Astrocyte of the cerebellum (primary cell): ENCODE data around the gene WWOX.

Experiments used
- DNase-seq: peaks from one replicate; pipeline ENCODE4 v3.0.0-alpha.2; 2011; ENCODE audit warnings: low read depth
- H3K4me3 ChIP-seq: 2 replicates; pipeline ENCODE4 v1.5.1; 2011; ENCODE audit warnings: mild to moderate bottlenecking, low read depth, low read length, moderate library complexity
- in situ Hi-C: cut with HindIII; loops from 2 replicates; pipeline ENCODE4 v1.10.0; 2017; ENCODE audit warnings: low sequenced_read_pairs
- TF ChIP-seq, protein P1 (sequence below): IDR thresholded peaks from 2 replicates; pipeline ENCODE4 v1.5.1; 2012; ENCODE audit warnings: low read length, low read depth, moderate library complexity, mild to moderate bottlenecking; ENCODE audit errors: missing control alignments

Gene WWOX

GRCh38 chr16:78896280-78896679, 796.8 kb downstream of the WWOX start:
- no peak for DNase-seq
- in situ Hi-C loops: no loop called here
- TF ChIP-seq, protein P1, sequence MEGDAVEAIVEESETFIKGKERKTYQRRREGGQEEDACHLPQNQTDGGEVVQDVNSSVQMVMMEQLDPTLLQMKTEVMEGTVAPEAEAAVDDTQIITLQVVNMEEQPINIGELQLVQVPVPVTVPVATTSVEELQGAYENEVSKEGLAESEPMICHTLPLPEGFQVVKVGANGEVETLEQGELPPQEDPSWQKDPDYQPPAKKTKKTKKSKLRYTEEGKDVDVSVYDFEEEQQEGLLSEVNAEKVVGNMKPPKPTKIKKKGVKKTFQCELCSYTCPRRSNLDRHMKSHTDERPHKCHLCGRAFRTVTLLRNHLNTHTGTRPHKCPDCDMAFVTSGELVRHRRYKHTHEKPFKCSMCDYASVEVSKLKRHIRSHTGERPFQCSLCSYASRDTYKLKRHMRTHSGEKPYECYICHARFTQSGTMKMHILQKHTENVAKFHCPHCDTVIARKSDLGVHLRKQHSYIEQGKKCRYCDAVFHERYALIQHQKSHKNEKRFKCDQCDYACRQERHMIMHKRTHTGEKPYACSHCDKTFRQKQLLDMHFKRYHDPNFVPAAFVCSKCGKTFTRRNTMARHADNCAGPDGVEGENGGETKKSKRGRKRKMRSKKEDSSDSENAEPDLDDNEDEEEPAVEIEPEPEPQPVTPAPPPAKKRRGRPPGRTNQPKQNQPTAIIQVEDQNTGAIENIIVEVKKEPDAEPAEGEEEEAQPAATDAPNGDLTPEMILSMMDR: no peak
- H3K4me3 ChIP-seq: no peak overlapping the region

DNA sequence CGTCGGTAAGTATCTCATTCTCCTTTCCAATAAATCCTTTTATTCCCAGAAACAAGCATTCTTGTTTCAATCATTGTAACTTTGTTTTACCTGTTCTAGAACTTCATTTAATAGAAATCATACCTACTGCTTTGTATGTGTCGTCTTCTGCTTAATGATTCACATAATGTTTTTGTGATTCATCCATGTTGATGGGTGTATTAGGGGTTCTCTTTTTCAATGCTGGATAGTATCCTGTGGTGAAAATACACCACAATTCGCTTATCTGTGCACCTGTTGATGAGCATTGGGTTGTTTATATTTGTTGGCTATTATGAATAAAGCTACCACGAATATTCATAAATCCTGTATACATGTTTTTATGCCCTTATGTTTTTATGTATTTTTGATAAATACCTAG, 797.8 kb downstream of the WWOX start:
- in situ Hi-C loops: no loop called here
- TF ChIP-seq, protein P1: no peak

GRCh38 chr16:78900044-78900811, 800.8 kb downstream of the WWOX start:
- DNase-seq: no peak
- in situ Hi-C loops: no loop called here
- TF ChIP-seq, protein P1: no peak
- no peak overlapping the region for H3K4me3 ChIP-seq

More for the DNA sequence above, 797.8 kb downstream of the WWOX start:
- DNase-seq: no peak
- H3K4me3 ChIP-seq: no peak overlapping the region

- TF ChIP-seq, protein P1: no peak
- H3K4me3 ChIP-seq: no peak overlapping the region
- in situ Hi-C loops: no loop called here
Measured at GRCh38 chr16:78900966-78901365, 801.5 kb downstream of the WWOX start.

GRCh38 chr16:78902321-78902720, 802.9 kb downstream of the WWOX start:
- in situ Hi-C loops: no loop called here
- no peak overlapping the region for H3K4me3 ChIP-seq
- TF ChIP-seq, protein P1: no peak
- DNase-seq: no peak

More at GRCh38 chr16:78900966-78901365, 801.5 kb downstream of the WWOX start:
- DNase-seq: no peak

DNA sequence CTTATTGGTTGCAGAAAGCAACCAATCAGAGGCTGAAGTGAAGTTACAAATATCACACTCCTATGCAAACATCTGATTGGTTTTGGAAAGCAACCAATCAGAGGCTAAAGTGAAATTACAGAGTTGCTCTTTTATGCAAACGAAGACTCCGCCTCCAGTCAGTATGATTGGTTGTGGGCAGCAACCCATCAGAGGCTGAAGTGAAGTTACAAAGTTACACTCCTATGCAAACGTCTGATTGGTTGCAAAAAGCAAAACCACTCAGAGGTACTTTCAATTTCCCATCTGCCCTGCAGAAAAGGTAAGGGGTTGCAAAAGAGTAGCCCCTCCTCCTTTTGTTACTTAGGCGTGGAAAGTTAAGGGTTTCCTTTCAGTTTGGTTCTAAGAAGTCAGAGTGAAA, 803.8 kb downstream of the WWOX start:
- no peak overlapping the region for H3K4me3 ChIP-seq
- in situ Hi-C loops: no loop called here
- DNase-seq: no peak
- TF ChIP-seq, protein P1: no peak

GRCh38 chr16:78903843-78904242, 804.4 kb downstream of the WWOX start:
- in situ Hi-C loops: no loop called here
- TF ChIP-seq, protein P1: no peak
- DNase-seq: no peak

More at GRCh38 chr16:78903843-78904242, 804.4 kb downstream of the WWOX start:
- H3K4me3 ChIP-seq: no peak overlapping the region
